Measurements from ENCODE around the gene SLC18A2. TPM values are rescaled to one million over a fixed set of nuclear protein-coding genes. Genes with fewer than 3 reads are reported as not detected.

Gene SLC18A2
- total and polyA plus RNA-seq, 2 donors (not counting 3 experiments of a cell fraction or from before 2014, with no cell fraction given): not detected

- Histone ChIP-seq H3K36me3 (ENCODE audit: control insufficient read depth in 2 of 2, extremely low read depth in 1 of 2, insufficient read depth in 2 of 2, low read length in 2 of 2) (no peaks in the 10 kb centered on the region), H3K4me2 (ENCODE audit: insufficient read depth, low read length) (no peak overlapping the region), H3K27me3 (ENCODE audit: control insufficient read depth in 2 of 2, insufficient read depth in 2 of 2, low read length in 2 of 2) (no peaks in the 10 kb centered on the region), H3K9me1 (replicated peaks; ENCODE audit: control insufficient read depth, extremely low read depth, insufficient read depth, low read length) (no peaks in the 10 kb centered on the region), H2AFZ (ENCODE audit: low read depth, low read length) (no peak overlapping the region), H3K79me2 (ENCODE audit: control insufficient read depth, insufficient read depth, low read length) (peaks cover 15% of the 10 kb centered on the region), H3K27ac (ENCODE audit: insufficient read depth, low read depth, low read length) (no peak overlapping the region), H3K4me1 (ENCODE audit: control insufficient read depth, extremely low read depth, insufficient read depth, low read length) (no peaks in the 10 kb centered on the region), H4K20me1 (replicated peaks; ENCODE audit: control insufficient read depth, extremely low read depth, insufficient read depth, low read length) (no peaks in the 10 kb centered on the region), H3K4me3 (replicated peaks in 1 of 3; ENCODE audit: insufficient read depth in 1 of 3, low read depth in 1 of 3, low read length in 3 of 3) (no peak overlapping the region), H3K9ac (replicated peaks; ENCODE audit: extremely low read depth, insufficient read depth, low read length) (no peak overlapping the region), H3K9me3 (replicated peaks; ENCODE audit: control insufficient read depth, insufficient read depth, low read length) (no peaks in the 10 kb centered on the region)
- no peak for TF ChIP-seq MYC (IDR thresholded peaks at IDR 0.05; ENCODE audit: low read depth, low read length)
- no peak for TF ChIP-seq POLR2A (IDR thresholded peaks at IDR 0.05; ENCODE audit: low read depth, low read length)
- TF ChIP-seq JUN (IDR thresholded peaks at IDR 0.05; ENCODE audit: borderline replicate concordance, insufficient read depth, insufficient read length, low read depth): no peak
- TF ChIP-seq FOS (IDR thresholded peaks at IDR 0.05; ENCODE audit: borderline replicate concordance, insufficient read depth, low read length): no peak
- TF ChIP-seq, protein P1, sequence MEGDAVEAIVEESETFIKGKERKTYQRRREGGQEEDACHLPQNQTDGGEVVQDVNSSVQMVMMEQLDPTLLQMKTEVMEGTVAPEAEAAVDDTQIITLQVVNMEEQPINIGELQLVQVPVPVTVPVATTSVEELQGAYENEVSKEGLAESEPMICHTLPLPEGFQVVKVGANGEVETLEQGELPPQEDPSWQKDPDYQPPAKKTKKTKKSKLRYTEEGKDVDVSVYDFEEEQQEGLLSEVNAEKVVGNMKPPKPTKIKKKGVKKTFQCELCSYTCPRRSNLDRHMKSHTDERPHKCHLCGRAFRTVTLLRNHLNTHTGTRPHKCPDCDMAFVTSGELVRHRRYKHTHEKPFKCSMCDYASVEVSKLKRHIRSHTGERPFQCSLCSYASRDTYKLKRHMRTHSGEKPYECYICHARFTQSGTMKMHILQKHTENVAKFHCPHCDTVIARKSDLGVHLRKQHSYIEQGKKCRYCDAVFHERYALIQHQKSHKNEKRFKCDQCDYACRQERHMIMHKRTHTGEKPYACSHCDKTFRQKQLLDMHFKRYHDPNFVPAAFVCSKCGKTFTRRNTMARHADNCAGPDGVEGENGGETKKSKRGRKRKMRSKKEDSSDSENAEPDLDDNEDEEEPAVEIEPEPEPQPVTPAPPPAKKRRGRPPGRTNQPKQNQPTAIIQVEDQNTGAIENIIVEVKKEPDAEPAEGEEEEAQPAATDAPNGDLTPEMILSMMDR (IDR thresholded peaks at IDR 0.05; ENCODE audit: extremely low read depth in 1 of 2, insufficient read depth in 1 of 2, low read depth in 1 of 2, low read length in 2 of 2): no peak
- no peak for TF ChIP-seq GATA2 (IDR thresholded peaks at IDR 0.05; ENCODE audit: insufficient read depth, insufficient read length, low read depth, low read length)
- TF ChIP-seq EZH2 (IDR thresholded peaks at IDR 0.05; ENCODE audit: borderline replicate concordance, low read depth, low read length, severe bottlenecking): no peak
- TF ChIP-seq, protein P2, sequence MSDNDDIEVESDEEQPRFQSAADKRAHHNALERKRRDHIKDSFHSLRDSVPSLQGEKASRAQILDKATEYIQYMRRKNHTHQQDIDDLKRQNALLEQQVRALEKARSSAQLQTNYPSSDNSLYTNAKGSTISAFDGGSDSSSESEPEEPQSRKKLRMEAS (IDR thresholded peaks at IDR 0.05; ENCODE audit: insufficient read depth, insufficient read length): no peak
- TF ChIP-seq POLR2AphosphoS5 (IDR thresholded peaks at IDR 0.05; ENCODE audit: insufficient read depth, low read depth, low read length): no peak
- POLR2A ChIA-PET: no interaction called here
- CTCF ChIA-PET: interaction anchor here (0.6 kb wide), 1 partner anchor 12 kb away, joined by 3 read pairs; no protein-coding TSS in a partner anchor
- intact Hi-C loops (cut with micrococcal nuclease): no loop called here
- FAIRE-seq (no peak), DNase-seq (ENCODE audit: low read depth, low spot score) (no peak)
- no TSS peak for BruUV-seq (replicated peaks)
- dilution Hi-C loops (cut with MboI; ENCODE audit: extremely low pct_ligation_motif_present, low sequenced_read_pairs): no loop called here
Measured at GRCh38 chr10:117298219-117298618, 57.3 kb downstream of the SLC18A2 start.

Measured in endothelial cell of umbilical vein (primary cell).